Myocyte (in vitro differentiated cells): ENCODE data around the gene SNX25. TPM values are rescaled to one million over a fixed set of nuclear protein-coding genes. Genes with fewer than 3 reads are reported as not detected.
"Not testable (repeated sequence)": the region's sequence is repeated elsewhere in the genome, so short reads cannot be mapped to it uniquely, and the experiment has no call there.

Experiments
- DNase-seq: peaks from one replicate; pipeline ENCODE4 v3.0.0-alpha.2; 2012; ENCODE audit warnings: low read depth
- total RNA-seq: library from RNA; depleted of rRNA; stranded (reverse); fragments of >200 nt; gene quantifications from 2 replicates; pipeline ENCODE4 v1.2.3, GENCODE V29; 2014

The SNX25 gene
- total RNA-seq, 1 donor from 2014 or later: 16.7 TPM

- DNase-seq: no peak
These were observed 132.0 kb downstream of the SNX25 start for GRCh38 chr4:185341377-185341776.

GRCh38 chr4:185341841-185342240, 132.4 kb downstream of the SNX25 start:
- DNase-seq: no peak

GRCh38 chr4:185343726-185344581, 134.6 kb downstream of the SNX25 start:
- DNase-seq: peak; percentile 28

GRCh38 chr4:185344743-185345538, 135.5 kb downstream of the SNX25 start:
- no peak for DNase-seq

GRCh38 chr4:185346975-185347601, 137.7 kb downstream of the SNX25 start:
- no peak for DNase-seq

GRCh38 chr4:185351691-185352090, 142.3 kb downstream of the SNX25 start:
- no peak for DNase-seq

GRCh38 chr4:185352202-185352601, 142.8 kb downstream of the SNX25 start:
- DNase-seq: no peak

- DNase-seq: no peak
These were observed 143.3 kb downstream of the SNX25 start for GRCh38 chr4:185352741-185353140.

- peak; percentile 32 for DNase-seq
These were observed 147.8 kb downstream of the SNX25 start for GRCh38 chr4:185357211-185357610.

- no peak for DNase-seq
These were observed 148.5 kb downstream of the SNX25 start for GRCh38 chr4:185357733-185358440.

- no peak for DNase-seq
These were observed 149.1 kb downstream of the SNX25 start for GRCh38 chr4:185358514-185358913.

GRCh38 chr4:185358959-185359358, 149.6 kb downstream of the SNX25 start:
- no peak for DNase-seq

GRCh38 chr4:185359767-185360446, 150.5 kb downstream of the SNX25 start:
- no peak for DNase-seq

- no peak for DNase-seq
These were observed 152.5 kb downstream of the SNX25 start for GRCh38 chr4:185361872-185362271.

- not testable (repeated sequence) for DNase-seq
These were observed 153.2 kb downstream of the SNX25 start for GRCh38 chr4:185362570-185362969.

- DNase-seq: no peak
These were observed 153.9 kb downstream of the SNX25 start for GRCh38 chr4:185363251-185363650.

- no peak for DNase-seq
These were observed 155.5 kb downstream of the SNX25 start for GRCh38 chr4:185364886-185365285.

GRCh38 chr4:185369731-185370130, 160.3 kb downstream of the SNX25 start:
- DNase-seq: no peak

GRCh38 chr4:185370268-185370949, 161.0 kb downstream of the SNX25 start:
- no peak for DNase-seq

- no peak for DNase-seq
These were observed 162.3 kb downstream of the SNX25 start for GRCh38 chr4:185371702-185372101.
